Stimulated activated CD4-positive, alpha-beta T cell treated with anti-CD3 and anti-CD28 coated beads, TNF-alpha, amount 100 ng/mL, for 1 hour (primary cell): Measurements from ENCODE around the gene CCDC8.
"Not testable (repeated sequence)": the region's sequence is repeated elsewhere in the genome, so short reads cannot be mapped to it uniquely, and the experiment has no call there.

Source experiments
- DNase-seq, 3 donors: peaks; one replicate each; pipeline ENCODE4 v3.0.0-alpha.2; 2020; ENCODE audit warnings: low read depth in 3 of 3, low spot score in 1 of 3

The CCDC8 gene

DNA sequence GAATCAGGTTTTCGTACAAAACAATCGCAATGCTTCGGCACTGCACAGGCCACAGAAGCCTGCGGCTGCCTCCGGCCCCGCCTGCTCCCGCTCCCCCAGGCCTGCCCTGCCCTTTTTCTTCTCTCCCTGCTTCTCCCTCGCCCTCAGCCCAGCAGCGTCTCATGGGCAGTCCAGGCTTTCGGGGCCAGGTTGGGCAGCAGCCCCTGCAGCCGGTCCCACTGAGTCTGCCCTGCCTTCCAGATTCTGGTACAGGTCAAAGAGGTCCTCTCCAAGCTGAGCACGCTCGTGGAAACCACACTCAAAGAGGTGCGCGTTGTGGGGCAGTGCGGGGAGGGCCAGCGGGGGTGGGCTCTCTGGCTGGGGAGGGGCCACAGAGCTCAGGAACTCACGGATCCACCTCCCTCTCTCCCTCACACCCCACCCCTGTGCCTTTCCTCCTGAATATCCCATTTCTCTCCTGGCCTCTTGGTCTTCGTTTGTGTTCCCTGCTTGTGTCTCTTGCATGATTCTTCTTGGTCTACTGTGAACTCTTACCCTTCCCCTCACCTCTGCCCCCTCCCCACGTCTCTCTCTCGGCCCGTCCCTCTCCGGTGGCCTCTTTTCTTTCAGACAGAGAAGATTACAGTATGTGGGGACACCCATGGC is 30.1 kb downstream of the CCDC8 start:
- DNase-seq = no peak

DNA sequence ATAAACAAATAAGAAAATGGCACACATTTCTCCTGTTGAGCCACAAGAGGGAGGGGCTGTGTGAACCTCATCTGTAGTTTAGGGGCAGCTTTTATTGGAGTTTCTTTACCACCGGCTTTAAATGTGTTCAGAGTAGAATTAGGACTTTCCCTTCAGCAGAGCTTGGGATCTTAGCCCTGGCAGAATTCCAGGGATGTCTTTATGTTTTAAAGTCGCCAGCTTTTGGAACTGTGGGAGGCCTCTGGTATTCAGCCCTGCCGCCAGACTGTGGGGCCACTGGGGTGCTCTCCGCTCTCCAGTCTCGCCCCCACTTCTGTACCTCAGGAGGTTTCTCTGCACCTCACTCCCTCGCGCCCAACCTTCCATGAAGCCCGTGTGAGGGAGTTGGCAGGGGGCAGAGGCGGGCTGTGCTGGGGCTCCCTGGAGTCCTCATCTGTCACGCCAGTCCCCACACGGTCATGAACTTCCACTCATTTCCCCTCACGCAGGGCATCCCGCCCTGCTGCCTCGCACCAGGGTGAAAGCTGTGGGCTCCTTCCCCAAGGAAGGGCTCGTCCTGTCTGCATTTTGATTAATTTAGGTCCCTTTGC is 31.5 kb downstream of the CCDC8 start:
- DNase-seq = no peak

DNA sequence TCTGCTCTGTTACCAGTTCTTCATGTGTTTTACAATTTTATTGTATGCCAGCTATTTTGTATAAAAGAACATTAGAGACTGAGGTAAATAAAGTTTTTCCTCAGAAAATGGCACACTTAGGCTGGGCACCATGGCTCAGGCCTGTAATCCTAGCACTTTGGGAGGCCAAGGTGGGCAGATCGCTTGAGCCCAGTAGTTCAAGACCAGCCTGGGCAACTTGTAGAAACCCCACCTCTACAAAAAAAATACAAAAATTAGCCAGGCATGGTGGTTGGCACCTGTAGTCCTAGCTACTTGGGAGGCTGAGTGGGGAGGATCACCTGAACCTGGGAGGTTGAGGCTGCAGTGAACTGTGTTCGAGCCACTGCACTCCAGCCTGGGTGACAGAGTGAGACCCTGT is 32.0 kb downstream of the CCDC8 start:
- no peak for DNase-seq

DNA sequence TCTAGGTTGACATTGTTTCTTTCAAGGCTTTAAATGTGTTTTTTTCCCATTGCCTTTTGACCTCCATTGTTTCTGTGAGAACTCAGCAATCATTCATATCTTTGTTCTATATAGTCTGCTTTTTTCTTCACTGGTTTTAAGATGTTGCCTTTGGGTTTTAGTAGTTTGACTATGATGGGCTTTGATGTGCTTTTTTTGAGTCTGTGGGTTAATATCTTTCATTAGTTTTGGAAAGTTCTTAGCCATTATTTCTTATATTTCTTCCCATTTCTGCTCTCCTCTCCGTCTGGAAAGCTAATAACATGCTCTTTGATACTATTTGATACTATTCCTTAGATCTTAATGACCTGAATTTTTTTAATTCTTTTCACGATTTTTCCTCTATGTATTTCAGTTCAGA is 32.7 kb downstream of the CCDC8 start:
- DNase-seq = no peak

DNA sequence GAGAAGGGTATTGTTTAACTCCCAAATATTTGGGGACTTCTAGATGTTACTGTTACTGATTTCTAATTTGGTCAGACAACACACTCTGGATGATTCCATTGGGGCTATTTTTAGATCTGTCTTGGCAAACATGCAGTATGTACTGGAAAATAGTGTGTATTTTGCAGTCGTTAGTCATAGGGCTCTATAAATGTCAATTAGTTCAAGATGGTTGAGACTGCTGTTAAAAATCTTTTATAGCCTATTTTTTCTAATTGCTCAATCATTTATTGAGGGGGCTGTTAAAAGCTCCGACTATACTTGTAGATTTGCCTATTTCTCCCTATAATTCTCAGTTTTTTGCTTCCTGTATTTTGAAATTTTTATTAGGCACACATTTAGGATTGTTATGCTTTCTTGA is 35.1 kb downstream of the CCDC8 start:
- DNase-seq = no peak

DNA sequence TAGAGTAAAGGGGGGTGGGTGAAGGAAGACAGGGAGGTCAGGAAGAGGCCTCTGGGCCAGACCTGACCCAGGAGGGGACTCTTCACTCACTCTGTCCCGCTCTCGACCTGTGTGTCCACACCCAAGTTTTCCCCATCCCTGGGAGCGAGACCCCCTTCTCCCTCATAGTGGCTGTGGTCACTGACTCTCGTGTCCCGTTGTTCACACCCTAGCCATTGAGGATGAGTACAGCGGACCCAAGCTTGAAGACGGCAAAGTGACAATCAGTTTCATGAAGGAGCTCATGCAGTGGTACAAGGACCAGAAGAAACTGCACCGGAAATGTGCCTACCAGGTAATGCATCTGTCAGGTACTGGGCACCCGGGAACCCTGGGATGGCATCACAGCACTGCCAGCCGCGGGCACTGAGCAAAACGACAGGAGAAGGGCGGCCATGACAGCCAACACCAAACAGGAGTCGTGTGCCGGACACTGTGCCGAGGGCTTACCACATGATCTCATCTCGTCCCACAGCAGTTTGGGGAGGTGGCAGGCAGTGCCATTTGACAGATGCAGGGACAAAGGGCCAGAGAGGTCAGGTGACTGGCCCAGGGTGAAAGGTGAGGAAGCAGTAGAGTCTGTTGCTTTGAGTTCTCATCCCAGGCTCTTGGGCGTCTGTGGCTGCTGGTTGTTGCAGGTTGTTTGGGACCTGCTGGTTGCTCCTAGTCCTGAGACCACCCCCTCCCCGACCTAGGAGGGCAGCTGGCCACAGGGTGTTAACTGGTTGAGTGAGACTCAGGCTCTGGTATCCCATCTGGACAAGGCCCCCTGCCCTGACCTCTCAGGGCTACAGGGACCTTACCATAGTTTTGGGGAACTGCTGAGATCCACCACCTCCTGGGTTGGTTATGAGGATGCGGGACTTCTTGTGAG is 36.9 kb downstream of the CCDC8 start:
- no peak for DNase-seq

DNA sequence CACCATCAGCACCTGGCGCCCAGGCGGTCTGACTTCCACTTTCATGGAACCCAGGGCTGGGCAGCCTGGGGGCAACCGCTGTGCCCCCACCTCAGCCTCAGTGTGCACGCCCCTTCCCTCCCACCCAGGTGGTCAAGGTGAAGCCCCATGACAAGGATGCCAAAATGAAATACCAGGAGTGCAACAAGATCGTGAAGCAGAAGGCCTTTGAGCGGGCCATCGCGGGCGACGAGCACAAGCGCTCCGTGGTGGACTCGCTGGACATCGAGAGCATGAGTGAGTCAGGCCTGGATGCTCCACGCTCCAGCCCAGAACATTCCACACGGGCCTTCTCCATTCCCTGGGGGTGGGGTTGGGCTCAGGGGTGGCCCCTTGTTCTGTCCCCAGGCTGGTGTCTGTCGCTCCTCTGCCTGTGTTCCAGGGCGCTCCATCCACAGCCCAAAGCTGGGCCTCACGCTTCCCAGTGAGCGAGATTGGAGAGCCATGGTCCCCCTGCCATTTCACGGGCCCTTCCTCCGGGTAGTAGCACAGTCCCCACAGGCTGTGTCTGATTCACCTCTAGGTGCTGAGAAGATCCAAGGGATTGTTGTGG is 37.8 kb downstream of the CCDC8 start:
- not testable (repeated sequence) for DNase-seq

DNA sequence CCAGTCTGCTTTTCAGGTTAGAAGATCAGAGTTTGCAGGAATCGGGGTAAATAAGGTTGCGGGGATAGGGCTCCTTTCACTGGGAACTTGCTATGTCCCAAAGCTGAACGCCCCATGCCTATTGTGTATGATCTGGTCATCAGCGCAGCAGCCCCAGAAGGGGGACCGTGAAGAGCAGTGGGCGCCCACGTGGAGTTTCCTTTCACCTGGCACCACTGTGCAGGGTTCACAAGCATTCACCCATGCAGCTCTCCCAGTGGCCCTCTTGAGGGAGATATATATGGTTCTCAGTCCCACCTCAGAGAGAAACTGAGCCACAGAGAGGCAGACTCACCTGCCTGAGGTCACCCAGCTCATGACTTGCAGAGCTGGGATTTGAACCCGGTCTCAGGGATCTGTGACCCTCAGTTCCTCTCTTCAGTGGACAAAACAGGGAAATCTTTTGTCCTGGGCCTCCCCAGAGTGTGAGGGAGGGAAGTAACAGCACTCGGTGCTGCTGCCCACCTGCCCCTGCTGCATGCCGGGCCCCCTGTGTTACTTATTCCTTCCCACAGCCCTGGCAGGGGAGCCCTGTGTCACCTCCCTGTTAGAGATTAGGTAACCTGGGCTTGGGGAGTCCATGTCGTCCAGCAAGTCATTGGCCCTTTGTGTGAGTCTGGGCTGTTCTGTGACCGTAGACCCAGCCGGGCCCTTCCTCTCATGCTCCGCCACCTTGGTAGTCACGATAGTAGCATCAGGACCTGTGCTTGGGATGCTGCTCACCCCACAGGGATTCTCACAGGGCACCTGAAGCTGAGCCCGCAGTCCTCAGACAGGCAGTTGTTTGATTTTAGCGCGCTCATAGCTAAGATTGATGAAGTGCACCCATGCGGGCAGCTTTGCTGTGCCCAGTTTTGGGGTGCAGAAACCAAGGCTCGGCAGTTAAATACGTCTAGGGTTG is 38.6 kb downstream of the CCDC8 start:
- no peak for DNase-seq

DNA sequence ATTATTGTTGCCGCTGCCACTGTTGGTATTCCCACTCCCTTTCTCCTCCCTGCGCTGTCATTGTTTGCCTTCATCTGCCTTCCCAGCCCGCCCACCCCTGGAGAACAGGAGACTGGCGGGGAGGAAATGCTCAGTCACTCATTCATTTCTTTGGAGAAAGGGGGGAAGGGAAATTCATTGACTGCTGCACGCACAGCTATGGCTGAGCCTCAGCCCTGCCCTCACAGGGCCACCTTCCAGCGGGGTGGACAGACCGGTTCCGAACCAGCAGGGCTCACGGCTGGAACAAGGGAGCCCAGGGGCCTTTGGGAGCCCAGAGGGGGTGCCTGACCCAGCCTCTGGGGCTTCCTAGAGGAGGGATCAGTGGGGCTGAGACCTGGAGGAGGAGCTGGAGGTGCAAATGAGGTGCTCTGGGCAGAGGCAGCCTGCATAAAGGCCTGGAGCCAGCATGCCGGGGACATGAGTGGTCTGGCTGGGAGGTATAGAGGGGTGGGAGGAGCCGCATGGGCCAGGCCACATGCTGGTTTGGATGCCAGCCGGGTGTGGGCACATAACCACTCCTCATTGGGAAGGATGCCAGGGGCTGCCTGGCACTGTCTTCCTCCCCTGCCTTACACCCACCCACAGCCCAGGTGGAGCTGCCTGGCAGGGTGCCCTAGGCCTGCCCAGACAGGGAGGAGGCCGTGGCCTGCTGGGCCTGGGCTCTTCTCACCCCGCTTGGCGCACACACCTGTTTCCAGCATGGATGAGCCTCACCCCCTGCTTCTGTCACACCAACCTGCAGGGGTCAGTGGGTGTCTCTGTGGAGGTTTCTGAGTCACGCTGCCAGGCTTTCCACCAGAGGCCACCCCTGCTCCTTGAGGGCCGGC is 39.6 kb downstream of the CCDC8 start:
- DNase-seq = no peak

DNA sequence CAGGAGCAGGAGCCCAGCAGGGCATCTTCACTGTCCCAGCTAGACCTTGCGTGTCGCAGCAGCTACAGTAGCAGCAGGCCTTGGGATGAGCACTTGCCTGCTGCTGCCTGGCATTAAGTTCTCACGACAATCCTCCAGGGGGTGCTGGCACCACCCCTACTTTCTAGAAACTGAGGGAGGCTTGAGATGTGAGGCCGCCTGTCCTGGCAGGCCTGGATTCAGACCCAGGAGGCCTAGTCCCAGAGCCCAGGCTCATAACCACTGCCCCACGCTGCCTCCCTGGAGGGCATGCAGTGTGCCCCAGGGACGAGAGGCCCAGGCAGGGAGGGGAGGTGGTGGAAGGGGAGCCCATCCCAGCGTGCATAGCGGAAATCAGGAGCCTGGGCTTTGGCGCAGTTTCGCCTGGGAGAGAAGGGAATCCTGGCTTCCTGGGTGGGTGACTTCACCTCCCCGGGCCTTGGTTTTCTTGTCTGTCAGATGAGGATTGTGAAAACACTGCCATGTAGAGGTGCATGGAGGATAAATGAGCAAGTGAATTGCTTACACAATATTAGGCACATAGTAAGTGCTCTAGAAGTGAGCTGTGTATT is 40.4 kb downstream of the CCDC8 start:
- no peak for DNase-seq

DNA sequence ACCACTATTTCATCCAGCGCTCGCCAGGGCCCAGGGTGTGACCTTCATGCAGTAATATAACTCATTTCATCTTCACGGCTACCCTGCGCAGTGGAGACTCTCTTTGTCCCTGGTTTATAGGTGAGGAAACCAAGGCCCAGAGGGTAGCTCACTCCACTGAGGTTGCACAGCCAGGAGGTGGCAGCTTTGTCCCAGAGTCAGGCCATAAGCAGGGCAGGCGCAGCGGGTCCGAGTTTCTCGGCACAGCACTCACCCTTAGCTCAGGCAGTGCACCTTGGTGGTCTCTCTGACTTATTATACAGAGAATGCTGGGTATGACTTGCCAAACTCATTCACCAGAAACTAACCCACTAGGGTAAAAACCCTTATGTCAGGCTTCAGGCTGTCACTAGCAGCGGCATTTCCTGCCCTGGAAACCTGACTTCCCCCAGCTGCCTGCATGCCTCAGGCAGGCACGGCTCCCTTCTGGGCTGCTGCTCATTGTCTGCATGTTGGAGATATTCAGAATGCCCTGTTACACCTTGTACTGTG is 41.9 kb downstream of the CCDC8 start:
- DNase-seq = no peak

DNA sequence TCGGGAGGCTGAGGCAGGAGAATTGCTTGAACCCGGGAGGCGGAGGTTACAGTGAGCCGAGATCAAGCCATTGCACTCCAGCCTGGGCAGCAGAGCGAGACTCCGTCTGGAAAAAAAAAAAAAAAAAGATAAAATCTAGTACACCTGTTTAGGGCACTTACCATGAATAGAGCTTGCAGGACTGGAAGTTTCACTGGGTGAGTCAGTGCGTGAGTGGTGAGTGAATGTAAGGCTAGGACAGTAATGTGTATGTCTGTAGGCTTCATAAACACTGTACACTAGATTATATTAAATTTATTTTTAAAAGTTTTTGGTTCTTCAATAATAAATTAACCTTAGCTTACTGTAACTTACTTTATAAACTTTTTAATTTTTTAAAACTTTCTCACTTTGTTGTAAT is 43.5 kb downstream of the CCDC8 start:
- DNase-seq = no peak

DNA sequence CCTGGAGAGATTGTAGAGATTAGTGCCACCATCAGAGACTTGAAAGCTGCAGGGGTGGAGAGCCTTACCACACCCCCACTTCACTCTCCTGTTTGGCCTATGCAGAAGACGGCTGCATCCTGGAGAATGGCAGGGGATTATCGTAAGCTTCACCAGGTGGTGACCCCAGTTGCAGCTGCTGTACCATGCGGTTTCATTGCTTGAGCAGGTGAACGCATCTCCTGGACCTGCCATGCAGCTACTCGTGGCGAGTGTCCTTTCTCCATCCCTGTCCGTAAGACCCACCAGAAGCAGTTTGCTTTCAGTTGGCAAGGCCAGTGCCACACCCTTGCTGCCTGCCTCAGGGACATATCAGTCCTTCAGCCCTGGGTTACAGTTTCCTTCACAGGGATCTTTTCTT is 45.2 kb downstream of the CCDC8 start:
- DNase-seq = no peak

DNA sequence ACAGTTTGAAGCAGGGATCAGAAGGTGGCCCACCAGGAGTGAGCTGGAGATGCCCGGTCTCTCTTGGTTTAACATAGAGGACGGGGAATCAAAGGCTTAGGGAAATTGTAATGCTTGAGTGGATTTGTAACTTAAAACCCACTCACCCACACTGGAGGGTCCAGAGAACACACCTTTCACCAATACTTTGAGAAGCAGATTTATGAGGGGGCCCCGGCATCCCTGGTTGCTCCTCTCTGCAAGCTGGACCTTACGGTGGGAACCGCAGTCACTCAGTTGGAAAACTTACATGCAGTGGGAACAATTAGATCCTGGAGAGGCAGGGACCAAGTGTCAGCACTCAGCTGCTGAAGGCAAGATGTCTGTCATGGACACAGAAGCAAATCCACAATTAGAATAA is 45.9 kb downstream of the CCDC8 start:
- DNase-seq = no peak

DNA sequence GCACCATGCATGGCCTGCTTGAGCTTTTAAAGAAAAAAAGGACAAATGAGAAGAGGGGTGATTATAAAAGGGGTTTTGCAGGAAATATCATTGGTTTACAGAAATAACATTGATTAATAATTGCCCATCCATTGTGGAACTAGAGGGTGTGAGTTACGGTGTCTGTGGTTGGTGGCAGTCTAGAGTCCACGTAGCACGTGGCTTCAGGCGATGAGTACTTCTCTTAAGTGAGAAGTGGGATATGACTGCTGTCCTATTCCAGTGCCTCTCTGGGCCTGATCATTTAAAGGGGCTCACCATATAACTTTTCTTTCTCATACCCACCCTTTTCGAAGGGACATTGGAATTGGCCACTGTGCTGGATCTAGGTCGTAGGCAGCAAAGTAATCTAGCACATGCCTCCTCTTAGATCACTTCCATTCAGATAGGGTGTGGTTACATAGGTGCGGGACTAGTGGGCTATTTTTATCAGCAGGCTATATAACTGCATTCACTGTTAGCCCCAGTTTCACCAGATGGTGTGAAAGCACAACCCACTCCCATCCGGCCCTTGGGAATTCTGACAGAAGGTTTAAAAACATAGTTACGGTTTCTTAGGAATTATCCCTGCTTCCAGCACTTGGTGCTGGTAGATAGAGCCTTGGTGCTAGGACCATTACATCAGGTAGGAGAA is 46.6 kb downstream of the CCDC8 start:
- no peak for DNase-seq

DNA sequence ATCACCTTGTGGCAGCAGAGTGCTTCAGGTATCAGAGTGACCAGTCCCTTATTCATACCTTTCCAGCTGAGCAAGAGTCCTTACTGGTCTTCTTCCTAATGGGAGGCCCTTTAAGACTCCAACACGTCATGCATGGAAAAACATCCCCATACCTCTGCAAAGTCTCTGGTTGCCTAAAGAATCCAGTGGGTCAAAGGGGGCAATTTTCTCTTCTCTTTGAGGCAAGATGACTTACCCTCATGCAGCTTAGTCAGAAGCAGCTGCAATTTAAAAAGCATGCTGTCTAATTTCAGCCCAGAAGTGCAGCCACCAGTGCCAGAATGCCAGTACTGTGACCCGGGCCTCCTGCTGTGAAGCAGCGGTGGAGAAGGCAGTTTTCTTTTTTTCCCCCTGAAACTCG is 47.8 kb downstream of the CCDC8 start:
- no peak for DNase-seq

DNA sequence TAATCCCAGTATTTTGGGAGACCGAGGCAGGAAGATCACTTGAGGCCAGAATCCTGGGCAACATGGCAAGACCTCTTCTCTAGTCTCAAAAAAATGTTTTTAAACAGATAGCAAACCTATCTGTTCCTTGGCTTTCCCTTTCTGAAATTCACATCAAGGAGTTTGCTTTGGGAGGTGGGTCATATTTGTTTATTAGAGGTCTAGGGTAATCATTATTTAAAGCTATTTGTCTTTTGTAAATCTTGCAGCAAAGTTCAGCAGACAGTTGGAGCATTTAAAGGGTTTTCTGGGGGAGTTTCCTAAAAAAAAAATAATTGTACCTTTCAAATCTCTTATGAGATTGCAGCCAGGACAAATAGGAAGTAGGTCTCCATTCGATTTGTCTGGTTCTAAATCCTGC is 49.0 kb downstream of the CCDC8 start:
- no peak for DNase-seq

DNA sequence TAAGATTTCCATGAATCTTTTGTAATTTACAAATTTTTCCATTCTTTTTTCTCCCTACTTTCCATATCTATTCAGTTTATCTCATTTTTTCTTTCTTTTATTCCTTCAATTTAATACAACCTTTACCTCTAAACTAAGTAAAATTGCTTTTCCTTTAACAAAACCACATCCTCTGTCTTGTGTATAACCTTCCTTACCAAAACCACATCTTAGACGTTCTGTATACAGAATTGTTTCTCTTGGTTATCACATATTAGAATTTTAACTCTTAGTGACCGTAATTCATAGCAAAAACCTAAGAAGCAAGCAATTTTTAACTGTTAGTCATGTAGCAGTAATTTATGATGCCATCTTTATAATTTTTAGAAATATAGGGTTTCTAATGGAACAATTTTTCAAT is 51.4 kb downstream of the CCDC8 start:
- no peak for DNase-seq
